MM.1S (cell line): ENCODE results near the gene CMIP.

ENCODE experiments used
- EZH2 ChIP-seq: fragments of 300-600 bp; sonication (generic); optimal IDR thresholded peaks from 2 replicates; pipeline ENCODE3; 2017; ENCODE audit warnings: low read depth, mild to moderate bottlenecking, antibody characterized with exemption, low read length, mixed read lengths
- EZH2phosphoT487 ChIP-seq: fragments of 300-600 bp; sonication (generic); IDR thresholded peaks from 2 replicates; pipeline ENCODE4 v1.6.1; 2018; ENCODE audit warnings: antibody characterized with exemption, low read length
- TF ChIP-seq, protein P1 (sequence below): fragments of 300-600 bp; sonication (generic); IDR thresholded peaks from 2 replicates; pipeline ENCODE4 v1.5.1; 2016; ENCODE audit warnings: antibody characterized with exemption, low read length, mixed read lengths

DNA sequence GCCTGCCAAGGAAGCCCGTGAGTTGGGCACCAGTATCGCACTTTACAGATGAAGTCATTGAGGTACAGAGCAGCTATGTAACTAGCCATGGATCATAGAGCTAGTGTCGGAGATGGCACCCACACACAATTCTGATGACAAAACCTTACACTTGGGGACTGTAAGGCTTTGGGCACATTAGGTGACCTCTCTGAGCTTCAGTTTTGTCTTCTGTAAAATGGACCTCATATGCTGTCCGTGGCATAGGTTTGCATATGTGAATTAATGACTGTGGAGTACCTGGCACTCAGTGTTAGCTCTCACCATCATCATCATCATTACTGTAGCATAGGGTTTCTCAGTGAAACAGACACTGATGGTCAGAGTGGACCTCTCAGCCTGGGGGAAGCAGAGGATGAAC lies 50.3 kb downstream of the CMIP start:
- TF ChIP-seq, protein P1, sequence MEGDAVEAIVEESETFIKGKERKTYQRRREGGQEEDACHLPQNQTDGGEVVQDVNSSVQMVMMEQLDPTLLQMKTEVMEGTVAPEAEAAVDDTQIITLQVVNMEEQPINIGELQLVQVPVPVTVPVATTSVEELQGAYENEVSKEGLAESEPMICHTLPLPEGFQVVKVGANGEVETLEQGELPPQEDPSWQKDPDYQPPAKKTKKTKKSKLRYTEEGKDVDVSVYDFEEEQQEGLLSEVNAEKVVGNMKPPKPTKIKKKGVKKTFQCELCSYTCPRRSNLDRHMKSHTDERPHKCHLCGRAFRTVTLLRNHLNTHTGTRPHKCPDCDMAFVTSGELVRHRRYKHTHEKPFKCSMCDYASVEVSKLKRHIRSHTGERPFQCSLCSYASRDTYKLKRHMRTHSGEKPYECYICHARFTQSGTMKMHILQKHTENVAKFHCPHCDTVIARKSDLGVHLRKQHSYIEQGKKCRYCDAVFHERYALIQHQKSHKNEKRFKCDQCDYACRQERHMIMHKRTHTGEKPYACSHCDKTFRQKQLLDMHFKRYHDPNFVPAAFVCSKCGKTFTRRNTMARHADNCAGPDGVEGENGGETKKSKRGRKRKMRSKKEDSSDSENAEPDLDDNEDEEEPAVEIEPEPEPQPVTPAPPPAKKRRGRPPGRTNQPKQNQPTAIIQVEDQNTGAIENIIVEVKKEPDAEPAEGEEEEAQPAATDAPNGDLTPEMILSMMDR, result no peak
- TF ChIP-seq EZH2 (no peak), EZH2phosphoT487 (no peak)
